PC-3 (cell line): ENCODE measurements around the gene ETV3L.

ENCODE experiments used
- EZH2 ChIP-seq: fragments of 300-600 bp; sonication (generic); IDR thresholded peaks from one replicate; pipeline ENCODE4 v1.6.1; 2017; ENCODE audit warnings: antibody characterized with exemption, mild to moderate bottlenecking, low read length; ENCODE audit not compliant: unreplicated experiment
- TF ChIP-seq, protein P1 (sequence below): fragments of 300-600 bp; sonication (generic); conservative IDR thresholded peaks from 2 replicates; pipeline ENCODE4 v1.5.1; 2017; ENCODE audit warnings: antibody characterized with exemption, low read depth, mild to moderate bottlenecking, low read length

GRCh38 chr1:157084720-157085119, 14.9 kb downstream of the ETV3L start:
- TF ChIP-seq, protein P1, sequence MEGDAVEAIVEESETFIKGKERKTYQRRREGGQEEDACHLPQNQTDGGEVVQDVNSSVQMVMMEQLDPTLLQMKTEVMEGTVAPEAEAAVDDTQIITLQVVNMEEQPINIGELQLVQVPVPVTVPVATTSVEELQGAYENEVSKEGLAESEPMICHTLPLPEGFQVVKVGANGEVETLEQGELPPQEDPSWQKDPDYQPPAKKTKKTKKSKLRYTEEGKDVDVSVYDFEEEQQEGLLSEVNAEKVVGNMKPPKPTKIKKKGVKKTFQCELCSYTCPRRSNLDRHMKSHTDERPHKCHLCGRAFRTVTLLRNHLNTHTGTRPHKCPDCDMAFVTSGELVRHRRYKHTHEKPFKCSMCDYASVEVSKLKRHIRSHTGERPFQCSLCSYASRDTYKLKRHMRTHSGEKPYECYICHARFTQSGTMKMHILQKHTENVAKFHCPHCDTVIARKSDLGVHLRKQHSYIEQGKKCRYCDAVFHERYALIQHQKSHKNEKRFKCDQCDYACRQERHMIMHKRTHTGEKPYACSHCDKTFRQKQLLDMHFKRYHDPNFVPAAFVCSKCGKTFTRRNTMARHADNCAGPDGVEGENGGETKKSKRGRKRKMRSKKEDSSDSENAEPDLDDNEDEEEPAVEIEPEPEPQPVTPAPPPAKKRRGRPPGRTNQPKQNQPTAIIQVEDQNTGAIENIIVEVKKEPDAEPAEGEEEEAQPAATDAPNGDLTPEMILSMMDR: no peak
- no peak for TF ChIP-seq EZH2
